Purkinje cell (primary cell): ENCODE data around the gene IQCN. TPM values are rescaled to one million over a fixed set of nuclear protein-coding genes. Genes with fewer than 3 reads are reported as not detected.

ENCODE experiments used
- polyA plus RNA-seq: library from polyadenylated mRNA; unstranded; fragments of >200 nt; fragmentation: Nextera tagmentation; gene quantifications from 2 replicates; pipeline ENCODE4 v1.2.1, GENCODE V29; 2014

IQCN gene
- polyA plus RNA-seq, result 0.04 TPM in 1 of 2 replicates, not detected in the other

GRCh38 chr19:18274219-18274780 lies at the start of gene IQCN:
IQCN (minus strand) TSS chr19:18274452; CDS start chr19:18269478, 4,974 bp downstream.

GRCh38 chr19:18322759-18323460 lies 48.7 kb upstream of the IQCN start, which contains the start of gene LSM4:
LSM4 (minus strand) TSS chr19:18323076; CDS start chr19:18323020, 56 bp downstream.

GRCh38 chr19:18281082-18282020 lies 7.1 kb upstream of the IQCN start, which contains the start of gene JUND:
JUND (minus strand) TSS chr19:18281622; CDS start chr19:18281484, 138 bp downstream.

GRCh38 chr19:18225702-18226468 lies 48.4 kb downstream of the IQCN start, which contains the start of gene PDE4C:
PDE4C (minus strand) TSS chr19:18226438; CDS start chr19:18226415, 23 bp downstream.

Other genes with a start within 250 kb of the IQCN start
- gene IL12RB1, start 187.5 kb downstream of the IQCN start, polyA plus RNA-seq, result not detected in 2 replicates
- gene MAST3, start 176.7 kb downstream of the IQCN start, polyA plus RNA-seq, result 0.20 and 7.9 TPM in 2 replicates
- gene PIK3R2, start 121.3 kb downstream of the IQCN start, polyA plus RNA-seq, result 0.67 and 1.1 TPM in 2 replicates
- gene IFI30, start 100.6 kb downstream of the IQCN start, polyA plus RNA-seq, result 0.28 TPM in 1 of 2 replicates, not detected in the other
- 4.5 and 7.4 TPM in 2 replicates for gene MPV17L2, start 81.2 kb downstream of the IQCN start, polyA plus RNA-seq
- 66.7 and 126 TPM in 2 replicates for gene RAB3A, start 70.4 kb downstream of the IQCN start, polyA plus RNA-seq
- 0.36 TPM in 1 of 2 replicates, not detected in the other for gene PDE4C, start 48.0 kb downstream of the IQCN start, polyA plus RNA-seq
- gene JUND, start 7.2 kb upstream of the IQCN start, polyA plus RNA-seq, result 12.2 and 17.8 TPM in 2 replicates
- gene LSM4, start 48.6 kb upstream of the IQCN start, polyA plus RNA-seq, result 33.9 and 44.0 TPM in 2 replicates
- gene PGPEP1, start 66.1 kb upstream of the IQCN start, polyA plus RNA-seq, result 0.07 and 3.8 TPM in 2 replicates
- not detected in 2 replicates for gene GDF15, start 111.7 kb upstream of the IQCN start, polyA plus RNA-seq
- not detected in 2 replicates for gene LRRC25, start 123.2 kb upstream of the IQCN start, polyA plus RNA-seq
- gene SSBP4, start 144.9 kb upstream of the IQCN start, polyA plus RNA-seq, result 2.9 and 4.5 TPM in 2 replicates
- 0.62 and 3.5 TPM in 2 replicates for gene ISYNA1, start 163.7 kb upstream of the IQCN start, polyA plus RNA-seq
- gene ELL, start 247.6 kb upstream of the IQCN start, polyA plus RNA-seq, result 0.71 TPM in 1 of 2 replicates, not detected in the other